Neural cell (in vitro differentiated cells): ENCODE data around the gene ABCC8. TPM values are rescaled to one million over a fixed set of nuclear protein-coding genes. Genes with fewer than 3 reads are reported as not detected.

Source experiments
- H2AFZ ChIP-seq: fragments of 200-600, 300-800 bp; sonication (generic), shearing (Covaris generic); 2 replicates; pipeline ENCODE4 v1.6.0; 2014; ENCODE audit warnings: low read depth, mild to moderate bottlenecking, antibody characterized with exemption, low read length, moderate library complexity
- H3F3A ChIP-seq: fragments of 200-600 bp; shearing (Covaris generic); 2 replicates; pipeline ENCODE4 v1.6.1; 2016; ENCODE audit warnings: mild to moderate bottlenecking, moderate library complexity, mixed read lengths, antibody characterized with exemption, low read length; ENCODE audit not compliant: insufficient read depth, poor library complexity, severe bottlenecking
- H3K27ac ChIP-seq: fragments of 200-600, 300-800 bp; sonication (generic), shearing (Covaris generic); 2 replicates; pipeline ENCODE4 v1.5.1; 2014; ENCODE audit warnings: mild to moderate bottlenecking, low read length, moderate library complexity
- H3K27me3 ChIP-seq: fragments of 300-800, 200-600 bp; sonication (generic), shearing (Covaris generic); 2 replicates; pipeline ENCODE4 v1.6.0; 2014; ENCODE audit warnings: mild to moderate bottlenecking, low read depth, low read length, moderate library complexity; ENCODE audit not compliant: insufficient read depth
- H3K36me3 ChIP-seq: fragments of 300-800, 200-600 bp; sonication (generic), shearing (Covaris generic); 2 replicates; pipeline ENCODE4 v1.5.1; 2014; ENCODE audit warnings: mild to moderate bottlenecking, antibody characterized with exemption, low read length, moderate library complexity; ENCODE audit not compliant: insufficient read depth
- H3K4me2 ChIP-seq: fragments of 300-800, 200-600 bp; sonication (generic), shearing (Covaris generic); 2 replicates; pipeline ENCODE4 v1.6.0; 2014; ENCODE audit warnings: mild to moderate bottlenecking, low read length
- H3K4me3 ChIP-seq: fragments of 300-800, 200-600 bp; sonication (generic), shearing (Covaris generic); 2 replicates; pipeline ENCODE4 v1.5.1; 2014; ENCODE audit warnings: mild to moderate bottlenecking, low read length, moderate library complexity
- H3K79me2 ChIP-seq: fragments of 200-600 bp; shearing (Covaris generic); replicated peaks from 2 replicates; pipeline ENCODE4 v1.6.0; 2014; ENCODE audit warnings: mild to moderate bottlenecking, low read length, moderate library complexity; ENCODE audit not compliant: insufficient read depth
- H3K9ac ChIP-seq: fragments of 300-800, 200-600 bp; sonication (generic), shearing (Covaris generic); 2 replicates; pipeline ENCODE4 v1.6.1; 2016; ENCODE audit warnings: mild to moderate bottlenecking, low read length, mixed read lengths
- H3K9me2 ChIP-seq: fragments of 200-600 bp; shearing (Covaris generic); 2 replicates; pipeline ENCODE4 v1.6.1; 2016; ENCODE audit warnings: mild to moderate bottlenecking, low read length, mixed read lengths; ENCODE audit not compliant: insufficient read depth
- H3K9me3 ChIP-seq: fragments of 200-600, 300-800 bp; sonication (generic), shearing (Covaris generic); 2 replicates; pipeline ENCODE4 v1.6.1; 2016; ENCODE audit warnings: mild to moderate bottlenecking, mixed run types, low read length, moderate library complexity, mixed read lengths
- H4K20me1 ChIP-seq: fragments of 200-600 bp; shearing (Covaris generic); 2 replicates; pipeline ENCODE4 v1.6.1; 2016; ENCODE audit warnings: mild to moderate bottlenecking, mixed run types; ENCODE audit not compliant: insufficient read depth
- EP300 ChIP-seq: fragments of 450-650 bp; conservative IDR thresholded peaks from 2 replicates; pipeline ENCODE4 v1.6.1; 2014; ENCODE audit warnings: antibody characterized with exemption, mild to moderate bottlenecking, moderate library complexity; ENCODE audit not compliant: poor library complexity, severe bottlenecking
- EZH2 ChIP-seq: fragments of 200-600, 300-800 bp; shearing (Covaris generic), sonication (generic); IDR thresholded peaks from 2 replicates; pipeline ENCODE4 v1.6.1; 2014; ENCODE audit warnings: antibody characterized with exemption, low read length, borderline replicate concordance, mild to moderate bottlenecking; ENCODE audit not compliant: insufficient read depth, poor library complexity, severe bottlenecking
- MXI1 ChIP-seq: fragments of 450-650 bp; conservative IDR thresholded peaks from 2 replicates; pipeline ENCODE4 v1.6.1; 2014; ENCODE audit warnings: antibody characterized with exemption, mild to moderate bottlenecking; ENCODE audit not compliant: poor library complexity, severe bottlenecking
- POLR2AphosphoS5 ChIP-seq: IDR thresholded peaks from 2 replicates; pipeline ENCODE4 v1.6.1; 2012
- RAD21 ChIP-seq: fragments of 450-650 bp; conservative IDR thresholded peaks from 2 replicates; pipeline ENCODE4 v1.6.1; 2014; ENCODE audit warnings: antibody characterized with exemption, mild to moderate bottlenecking, moderate library complexity
- SMC3 ChIP-seq: fragments of 450-650 bp; conservative IDR thresholded peaks from 2 replicates; pipeline ENCODE4 v1.6.1; 2014; ENCODE audit warnings: antibody characterized with exemption, mild to moderate bottlenecking, moderate library complexity; ENCODE audit not compliant: poor library complexity
- TAF1 ChIP-seq: IDR thresholded peaks from 2 replicates; pipeline ENCODE4 v1.6.1; 2012; ENCODE audit warnings: low read depth
- polyA plus RNA-seq: library from polyadenylated mRNA; depleted of rRNA; stranded (reverse); fragments of >200 nt; gene quantifications from 2 replicates; pipeline ENCODE4 v1.2.3, GENCODE V29; 2014
- TF ChIP-seq, protein P1 (sequence below): fragments of 450-650 bp; IDR thresholded peaks from 2 replicates; pipeline ENCODE4 v1.5.1; 2014; ENCODE audit warnings: antibody characterized with exemption, mild to moderate bottlenecking, moderate library complexity; ENCODE audit not compliant: poor library complexity, severe bottlenecking
- TF ChIP-seq, protein P2 (sequence below): IDR thresholded peaks from 2 replicates; pipeline ENCODE4 v1.6.1; 2012; ENCODE audit warnings: borderline replicate concordance

ABCC8 gene
- polyA plus RNA-seq, 1 donor from 2014 or later = 13.2 TPM

DNA sequence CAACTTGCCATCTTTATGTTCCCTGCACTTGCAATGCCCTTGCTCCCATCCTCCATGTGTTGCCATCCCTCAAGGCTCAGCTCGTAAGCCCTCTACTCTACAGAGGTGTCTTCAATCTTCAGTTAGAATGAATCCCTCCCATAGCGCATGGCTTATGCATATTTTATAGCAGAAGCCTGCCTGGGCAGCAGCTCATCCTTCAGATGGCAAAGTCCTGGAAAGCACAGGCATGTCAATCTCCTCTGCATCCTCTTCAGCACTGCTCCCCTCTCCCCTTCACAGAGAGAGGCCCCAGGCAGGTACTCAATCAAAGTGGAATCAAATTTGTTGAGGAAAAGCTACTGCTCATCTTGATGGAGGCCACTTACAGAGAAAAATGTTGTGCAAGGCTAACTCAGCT lies 31.1 kb upstream of the ABCC8 start:
- Histone ChIP-seq H3K9me2 (no peaks in the 10 kb centered on the region), H3K27ac (no peak overlapping the region), H3K9me3 (no peaks in the 10 kb centered on the region), H4K20me1 (no peaks in the 10 kb centered on the region), H3K36me3 (no peaks in the 10 kb centered on the region), H3K4me2 (no peak overlapping the region), H3K27me3 (no peaks in the 10 kb centered on the region), H3F3A (no peaks in the 10 kb centered on the region), H3K4me3 (no peak overlapping the region), H3K79me2 (no peaks in the 10 kb centered on the region), H2AFZ (no peak overlapping the region), H3K9ac (no peak overlapping the region)
- TF ChIP-seq TAF1 (no peak), MXI1 (no peak), EZH2 (no peak), SMC3 (no peak), EP300 (no peak), POLR2AphosphoS5 (no peak), RAD21 (no peak)
- TF ChIP-seq, protein P1, sequence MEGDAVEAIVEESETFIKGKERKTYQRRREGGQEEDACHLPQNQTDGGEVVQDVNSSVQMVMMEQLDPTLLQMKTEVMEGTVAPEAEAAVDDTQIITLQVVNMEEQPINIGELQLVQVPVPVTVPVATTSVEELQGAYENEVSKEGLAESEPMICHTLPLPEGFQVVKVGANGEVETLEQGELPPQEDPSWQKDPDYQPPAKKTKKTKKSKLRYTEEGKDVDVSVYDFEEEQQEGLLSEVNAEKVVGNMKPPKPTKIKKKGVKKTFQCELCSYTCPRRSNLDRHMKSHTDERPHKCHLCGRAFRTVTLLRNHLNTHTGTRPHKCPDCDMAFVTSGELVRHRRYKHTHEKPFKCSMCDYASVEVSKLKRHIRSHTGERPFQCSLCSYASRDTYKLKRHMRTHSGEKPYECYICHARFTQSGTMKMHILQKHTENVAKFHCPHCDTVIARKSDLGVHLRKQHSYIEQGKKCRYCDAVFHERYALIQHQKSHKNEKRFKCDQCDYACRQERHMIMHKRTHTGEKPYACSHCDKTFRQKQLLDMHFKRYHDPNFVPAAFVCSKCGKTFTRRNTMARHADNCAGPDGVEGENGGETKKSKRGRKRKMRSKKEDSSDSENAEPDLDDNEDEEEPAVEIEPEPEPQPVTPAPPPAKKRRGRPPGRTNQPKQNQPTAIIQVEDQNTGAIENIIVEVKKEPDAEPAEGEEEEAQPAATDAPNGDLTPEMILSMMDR = no peak
- TF ChIP-seq, protein P2, sequence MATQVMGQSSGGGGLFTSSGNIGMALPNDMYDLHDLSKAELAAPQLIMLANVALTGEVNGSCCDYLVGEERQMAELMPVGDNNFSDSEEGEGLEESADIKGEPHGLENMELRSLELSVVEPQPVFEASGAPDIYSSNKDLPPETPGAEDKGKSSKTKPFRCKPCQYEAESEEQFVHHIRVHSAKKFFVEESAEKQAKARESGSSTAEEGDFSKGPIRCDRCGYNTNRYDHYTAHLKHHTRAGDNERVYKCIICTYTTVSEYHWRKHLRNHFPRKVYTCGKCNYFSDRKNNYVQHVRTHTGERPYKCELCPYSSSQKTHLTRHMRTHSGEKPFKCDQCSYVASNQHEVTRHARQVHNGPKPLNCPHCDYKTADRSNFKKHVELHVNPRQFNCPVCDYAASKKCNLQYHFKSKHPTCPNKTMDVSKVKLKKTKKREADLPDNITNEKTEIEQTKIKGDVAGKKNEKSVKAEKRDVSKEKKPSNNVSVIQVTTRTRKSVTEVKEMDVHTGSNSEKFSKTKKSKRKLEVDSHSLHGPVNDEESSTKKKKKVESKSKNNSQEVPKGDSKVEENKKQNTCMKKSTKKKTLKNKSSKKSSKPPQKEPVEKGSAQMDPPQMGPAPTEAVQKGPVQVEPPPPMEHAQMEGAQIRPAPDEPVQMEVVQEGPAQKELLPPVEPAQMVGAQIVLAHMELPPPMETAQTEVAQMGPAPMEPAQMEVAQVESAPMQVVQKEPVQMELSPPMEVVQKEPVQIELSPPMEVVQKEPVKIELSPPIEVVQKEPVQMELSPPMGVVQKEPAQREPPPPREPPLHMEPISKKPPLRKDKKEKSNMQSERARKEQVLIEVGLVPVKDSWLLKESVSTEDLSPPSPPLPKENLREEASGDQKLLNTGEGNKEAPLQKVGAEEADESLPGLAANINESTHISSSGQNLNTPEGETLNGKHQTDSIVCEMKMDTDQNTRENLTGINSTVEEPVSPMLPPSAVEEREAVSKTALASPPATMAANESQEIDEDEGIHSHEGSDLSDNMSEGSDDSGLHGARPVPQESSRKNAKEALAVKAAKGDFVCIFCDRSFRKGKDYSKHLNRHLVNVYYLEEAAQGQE = no peak

DNA sequence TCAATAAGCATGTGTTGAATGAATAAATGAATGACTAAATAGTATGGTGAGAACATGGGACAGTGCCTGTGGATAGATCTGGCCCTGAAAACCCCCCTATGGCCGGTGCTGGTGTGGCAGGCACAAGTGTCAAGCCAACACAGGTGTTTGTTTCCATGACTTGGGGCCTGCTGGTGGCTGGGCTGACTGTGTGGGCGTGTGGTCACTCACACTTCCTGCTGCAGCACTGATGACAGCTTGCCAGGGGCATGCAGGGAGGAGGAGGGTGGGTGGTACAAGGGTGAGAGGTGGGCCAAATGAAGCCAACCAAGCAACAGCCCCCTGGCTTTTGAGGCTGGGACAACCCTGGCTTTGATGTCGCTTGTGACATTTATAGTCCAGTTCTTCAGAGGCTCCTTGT lies 30.3 kb upstream of the ABCC8 start:
- TF ChIP-seq RAD21 = no peak
- TF ChIP-seq, protein P1 = no peak
- no peak for TF ChIP-seq TAF1
- no peak for TF ChIP-seq EZH2
- TF ChIP-seq POLR2AphosphoS5 = no peak
- Histone ChIP-seq H3K9me3 (no peaks in the 10 kb centered on the region), H3K4me3 (no peak overlapping the region), H4K20me1 (no peaks in the 10 kb centered on the region), H3K9ac (no peak overlapping the region), H2AFZ (no peak overlapping the region), H3K27ac (no peak overlapping the region), H3K4me2 (no peak overlapping the region), H3K27me3 (no peaks in the 10 kb centered on the region), H3F3A (no peaks in the 10 kb centered on the region), H3K36me3 (no peaks in the 10 kb centered on the region), H3K9me2 (no peaks in the 10 kb centered on the region), H3K79me2 (no peaks in the 10 kb centered on the region)
